Embryonic facial prominence (tissue), 1 donor: ENCODE data around the gene SUMO2.

ENCODE experiments used
- DNase-seq: peaks from one replicate; pipeline ENCODE4 v3.0.0-alpha.2; 2016; ENCODE audit errors: extremely low spot score

SUMO2 gene

DNA sequence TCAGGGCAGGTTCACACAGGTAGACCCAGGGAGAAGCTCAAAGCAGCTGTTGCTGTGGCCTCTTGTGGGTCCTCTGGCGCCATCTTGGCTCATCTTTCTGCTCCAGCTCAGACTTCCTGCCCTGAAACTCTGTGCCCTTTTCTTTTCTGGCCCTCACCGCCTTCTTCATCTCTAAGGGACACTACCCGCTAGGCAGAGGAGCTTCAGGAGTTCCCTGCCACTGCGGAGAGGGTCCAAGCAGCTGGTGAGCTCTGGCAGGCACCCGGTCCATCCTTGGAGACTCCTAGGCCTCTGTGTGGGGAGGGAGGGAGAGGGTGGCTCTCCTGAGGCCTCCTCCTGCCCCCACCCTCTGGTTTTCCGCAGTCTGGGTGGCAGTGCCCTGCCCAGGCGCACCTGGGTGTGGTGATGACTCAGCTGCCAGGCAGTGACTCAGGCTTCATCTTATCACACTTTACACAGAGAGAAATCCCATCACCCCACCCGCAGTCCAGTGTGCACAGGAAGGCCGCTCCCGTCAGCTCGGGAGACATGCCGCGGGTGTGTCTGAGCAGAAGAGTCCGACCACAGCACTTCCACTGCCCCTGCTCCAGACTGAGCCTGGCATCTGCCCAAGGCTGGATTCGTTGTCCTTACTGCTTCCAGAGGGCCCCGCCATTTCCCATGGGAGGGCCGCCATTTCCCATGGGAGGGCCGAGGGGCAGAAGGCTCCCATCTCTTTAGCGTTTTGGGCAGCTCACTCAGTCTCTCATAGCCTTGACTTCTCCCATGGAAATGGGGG, 58.5 kb downstream of the SUMO2 start:
- no peak for DNase-seq

DNA sequence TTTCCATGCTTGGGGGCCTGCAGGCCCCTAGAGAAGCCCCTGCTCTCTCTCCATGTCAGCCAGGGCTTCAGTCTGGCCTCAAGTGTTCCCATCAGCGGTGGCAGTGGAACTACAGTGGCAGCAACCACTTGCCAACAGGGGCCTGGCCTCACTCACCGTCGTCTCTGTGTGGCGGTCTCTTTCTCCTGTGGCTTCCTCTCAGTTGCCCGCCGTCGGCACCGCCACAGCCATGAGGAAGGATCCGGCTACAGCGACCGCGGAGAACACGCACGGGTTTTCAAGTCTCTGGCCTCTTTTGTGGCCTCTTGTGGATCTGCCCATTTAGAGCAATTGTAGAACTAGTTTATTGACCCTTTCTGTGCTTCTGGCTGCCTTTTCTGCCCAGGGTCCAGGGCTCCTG, 64.5 kb downstream of the SUMO2 start:
- no peak for DNase-seq

DNA sequence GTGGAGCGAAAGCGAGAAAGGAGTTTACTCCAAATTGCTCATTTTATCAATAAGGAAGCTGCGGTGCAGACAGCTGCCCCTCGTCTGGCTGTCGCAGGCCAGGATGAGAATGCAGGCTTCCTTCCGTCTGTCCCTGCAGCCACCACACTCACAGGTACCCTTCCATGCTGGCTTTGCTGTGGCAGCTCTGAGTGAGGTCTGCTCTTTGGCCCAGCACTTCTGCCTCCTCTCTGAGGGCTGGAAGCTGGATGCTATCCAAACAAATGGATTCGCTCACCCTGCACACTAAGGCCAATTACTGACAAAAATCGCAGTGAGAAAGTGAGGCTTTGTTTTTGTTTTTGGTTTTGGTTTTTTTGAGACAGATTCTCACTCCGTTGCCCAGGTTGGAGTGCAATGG, 66.0 kb downstream of the SUMO2 start:
- no peak for DNase-seq
